ENCODE data around the gene ZNHIT1. TPM values are rescaled to one million over a fixed set of nuclear protein-coding genes. Genes with fewer than 3 reads are reported as not detected.

Gene ZNHIT1
- total RNA-seq, 1 donor from 2014 or later, result 103 TPM

Other genes with a start within 250 kb of the ZNHIT1 start
- gene MUC12, start 248.6 kb upstream of the ZNHIT1 start, total RNA-seq, result not detected in 2 replicates
- not detected in 2 replicates for gene MUC17, start 198.1 kb upstream of the ZNHIT1 start, total RNA-seq
- 7.8 and 7.9 TPM in 2 replicates for gene TRIM56, start 132.7 kb upstream of the ZNHIT1 start, total RNA-seq
- 26.6 and 31.9 TPM in 2 replicates for gene SERPINE1, start 91.1 kb upstream of the ZNHIT1 start, total RNA-seq
- gene AP1S1, start 63.7 kb upstream of the ZNHIT1 start, total RNA-seq, result 53.3 and 79.5 TPM in 2 replicates
- gene VGF, start 52.6 kb upstream of the ZNHIT1 start, total RNA-seq, result not detected in 2 replicates
- gene NAT16, start 37.9 kb upstream of the ZNHIT1 start, total RNA-seq, result not detected in 2 replicates
- gene MOGAT3, start 17.1 kb upstream of the ZNHIT1 start, total RNA-seq, result not detected in 2 replicates
- 59.0 and 60.8 TPM in 2 replicates for gene PLOD3, start 584 bp upstream of the ZNHIT1 start, total RNA-seq
- 3.8 and 6.6 TPM in 2 replicates for gene CLDN15, start 19.6 kb downstream of the ZNHIT1 start, total RNA-seq
- 314 and 333 TPM in 2 replicates for gene FIS1, start 26.9 kb downstream of the ZNHIT1 start, total RNA-seq
- 28.7 and 28.8 TPM in 2 replicates for gene IFT22, start 103.6 kb downstream of the ZNHIT1 start, total RNA-seq
- gene COL26A1, start 144.7 kb downstream of the ZNHIT1 start, total RNA-seq, result 0.19 TPM in 1 of 2 replicates, not detected in the other